Spleen (tissue), 7 donors: ENCODE data around the gene OR10A5.

Source experiments
- CTCF ChIP-seq, 11 experiments: fragments of 200-600 bp in 7 of 11; fragments of 450-650 bp in 4 of 11; sonication (generic) in 4 of 11; IDR thresholded peaks in 8 of 11; conservative IDR thresholded peaks in 3 of 11; 1 replicate in 7 of 11; 2 replicates in 4 of 11; pipeline versions ENCODE4 v1.4.0 to v1.8.0; 2016 to 2021; ENCODE audit warnings: antibody characterized with exemption in 11 of 11, inconsistent platforms in 4 of 11, mild to moderate bottlenecking in 1 of 11
- POLR2A ChIP-seq, 3 donors: fragments of 450-650 bp; IDR thresholded peaks; one replicate each; pipeline ENCODE4 v1.5.1; 2017; ENCODE audit warnings: antibody characterized with exemption in 3 of 3, mild to moderate bottlenecking in 1 of 3
- donor health status: DM: no; HTN: no; CAD: no; lungs with moderate emphysema.
- donor health status: DM: no; HTN: no; CAD: no.
- donor health status: DM: no; HTN: no; CAD: no.

DNA sequence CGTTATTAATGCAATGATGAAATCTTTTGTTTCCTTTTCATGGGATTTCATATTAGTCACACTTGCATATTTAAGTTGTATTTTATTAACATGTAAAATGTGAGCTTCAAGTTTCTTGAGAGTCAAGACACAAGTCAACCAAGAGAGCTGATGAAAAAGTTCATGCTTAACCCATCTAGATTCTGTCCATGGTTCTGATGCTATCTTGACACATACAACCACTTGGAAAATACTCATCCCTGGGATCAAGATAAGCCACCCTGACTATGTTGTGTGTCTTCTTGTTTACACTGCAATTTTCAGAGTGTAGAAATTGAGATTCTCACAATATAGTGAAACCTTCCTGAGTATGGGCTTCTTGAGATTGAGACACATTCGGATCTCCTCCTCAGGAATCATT is 30.3 kb downstream of the OR10A5 start:
- TF ChIP-seq CTCF (IDR thresholded peaks at IDR 0.05 in 8 of 11, conservative IDR thresholded peaks at IDR 0.05 in 3 of 11) (no peak), POLR2A (IDR thresholded peaks at IDR 0.05) (no peak)
